Measurements from ENCODE around the gene DGKG. TPM values are rescaled to one million over a fixed set of nuclear protein-coding genes. Genes with fewer than 3 reads are reported as not detected.

Gene DGKG
- total and polyA plus RNA-seq, 7 donors = 0.60 to 30.7 (median 6.1) TPM

GRCh38 chr3:186283651-186284348, 78.2 kb downstream of the DGKG start:
- H3K36me3 ChIP-seq = peaks cover 0 to 10% (median 0%) of the 10 kb centered on the region in 4 donors
- DNase-seq = no peak
- peaks cover 0 to 33% (median 25%) of the 10 kb centered on the region in 4 donors for H3K4me1 ChIP-seq
- H3K4me3 ChIP-seq = no peak overlapping the region
- H3K27me3 ChIP-seq = no peaks in the 10 kb centered on the region
- WGBS, 2 donors = 82 to 88% methylated on average over 6 of the region's 6 CpGs
- intact Hi-C loops (cut with DNase I) = no loop called here
- TF ChIP-seq, protein P1, sequence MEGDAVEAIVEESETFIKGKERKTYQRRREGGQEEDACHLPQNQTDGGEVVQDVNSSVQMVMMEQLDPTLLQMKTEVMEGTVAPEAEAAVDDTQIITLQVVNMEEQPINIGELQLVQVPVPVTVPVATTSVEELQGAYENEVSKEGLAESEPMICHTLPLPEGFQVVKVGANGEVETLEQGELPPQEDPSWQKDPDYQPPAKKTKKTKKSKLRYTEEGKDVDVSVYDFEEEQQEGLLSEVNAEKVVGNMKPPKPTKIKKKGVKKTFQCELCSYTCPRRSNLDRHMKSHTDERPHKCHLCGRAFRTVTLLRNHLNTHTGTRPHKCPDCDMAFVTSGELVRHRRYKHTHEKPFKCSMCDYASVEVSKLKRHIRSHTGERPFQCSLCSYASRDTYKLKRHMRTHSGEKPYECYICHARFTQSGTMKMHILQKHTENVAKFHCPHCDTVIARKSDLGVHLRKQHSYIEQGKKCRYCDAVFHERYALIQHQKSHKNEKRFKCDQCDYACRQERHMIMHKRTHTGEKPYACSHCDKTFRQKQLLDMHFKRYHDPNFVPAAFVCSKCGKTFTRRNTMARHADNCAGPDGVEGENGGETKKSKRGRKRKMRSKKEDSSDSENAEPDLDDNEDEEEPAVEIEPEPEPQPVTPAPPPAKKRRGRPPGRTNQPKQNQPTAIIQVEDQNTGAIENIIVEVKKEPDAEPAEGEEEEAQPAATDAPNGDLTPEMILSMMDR (IDR thresholded peaks at IDR 0.05) = no peak
- TF ChIP-seq POLR2AphosphoS5 (IDR thresholded peaks at IDR 0.05) (no peak), EP300 (IDR thresholded peaks at IDR 0.05) (no peak), POLR2A (IDR thresholded peaks at IDR 0.05) (no peak)
- no peaks in the 10 kb centered on the region for H3K9me3 ChIP-seq
- H3K27ac ChIP-seq = peak overlapping the region in 1 of 4 donors; percentile 14

GRCh38 chr3:186283096-186283495, 78.9 kb downstream of the DGKG start:
- H3K9me3 ChIP-seq = no peaks in the 10 kb centered on the region
- H3K36me3 ChIP-seq = peaks cover 0 to 13% (median 2%) of the 10 kb centered on the region in 4 donors
- H3K27me3 ChIP-seq = no peaks in the 10 kb centered on the region
- peaks cover 0 to 26% (median 18%) of the 10 kb centered on the region in 4 donors for H3K4me1 ChIP-seq
- no peak overlapping the region for H3K4me3 ChIP-seq
- intact Hi-C loops (cut with DNase I) = no loop called here
- TF ChIP-seq POLR2AphosphoS5 (IDR thresholded peaks at IDR 0.05) (no peak), POLR2A (IDR thresholded peaks at IDR 0.05) (no peak)
- TF ChIP-seq, protein P1 (IDR thresholded peaks at IDR 0.05) = no peak
- DNase-seq = no peak
- H3K27ac ChIP-seq = peak overlapping the region in 1 of 4 donors; percentile 75
- WGBS, 2 donors = 77 to 81% methylated on average over 8 of the region's 8 CpGs

DNA sequence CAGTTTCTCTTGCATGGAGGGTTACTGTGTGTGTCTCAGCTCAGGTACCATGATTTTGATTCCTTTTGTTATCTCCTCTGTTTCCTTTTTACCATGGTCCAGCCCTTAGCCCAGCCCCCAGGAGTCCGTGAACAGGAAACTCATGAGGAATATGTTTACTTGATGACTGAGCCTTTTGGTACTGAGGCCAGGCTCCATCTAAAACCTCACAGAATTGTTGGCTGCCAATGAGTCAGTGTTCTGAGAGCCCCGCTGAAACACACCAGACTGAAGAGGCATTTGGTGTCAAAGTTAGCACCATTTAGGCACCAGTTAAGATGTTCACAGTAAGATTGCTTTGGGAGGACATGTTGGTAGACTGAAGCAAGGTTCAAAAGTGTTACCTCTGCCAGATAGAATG, 80.9 kb downstream of the DGKG start:
- no peak for TF ChIP-seq POLR2AphosphoS5 (IDR thresholded peaks at IDR 0.05)
- TF ChIP-seq EP300 (IDR thresholded peaks at IDR 0.05) = no peak
- TF ChIP-seq, protein P1 (IDR thresholded peaks at IDR 0.05) = no peak
- TF ChIP-seq POLR2A (IDR thresholded peaks at IDR 0.05) = no peak
- H3K4me3 ChIP-seq = no peak overlapping the region
- H3K4me1 ChIP-seq = peaks cover 0 to 18% (median 11%) of the 10 kb centered on the region in 4 donors
- H3K27ac ChIP-seq = peak overlapping the region in 3 of 4 donors; percentile 36 to 75 (median 58)
- H3K9me3 ChIP-seq = no peaks in the 10 kb centered on the region
- intact Hi-C loops (cut with DNase I) = no loop called here
- WGBS, 2 donors = 39 to 45% methylated on average over 2 of the region's 2 CpGs
- no peak for DNase-seq
- no peaks in the 10 kb centered on the region for H3K27me3 ChIP-seq
- H3K36me3 ChIP-seq = peaks cover 0 to 27% (median 2%) of the 10 kb centered on the region in 4 donors

DNA sequence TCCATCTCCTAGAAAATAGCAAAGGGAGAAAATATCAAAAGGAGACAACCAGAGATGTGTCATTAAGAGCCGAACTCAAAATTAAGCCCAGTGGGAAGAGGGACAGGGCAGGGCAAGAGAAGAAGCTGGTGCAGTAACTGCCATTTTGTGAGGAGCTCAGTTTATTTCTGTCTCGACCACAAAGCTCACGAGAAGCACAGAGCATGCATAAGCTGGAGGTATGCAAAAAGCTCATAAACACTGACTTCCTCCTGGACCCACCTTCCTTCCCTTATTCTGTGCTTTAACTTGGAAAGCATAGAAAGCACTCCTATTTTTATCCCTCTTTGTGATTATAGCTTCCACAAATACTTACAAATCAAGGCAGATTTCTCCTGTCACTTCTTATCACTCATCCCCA, 81.3 kb downstream of the DGKG start:
- no peak overlapping the region for H3K4me3 ChIP-seq
- intact Hi-C loops (cut with DNase I) = no loop called here
- TF ChIP-seq POLR2A (IDR thresholded peaks at IDR 0.05) (no peak), EP300 (IDR thresholded peaks at IDR 0.05) (no peak), POLR2AphosphoS5 (IDR thresholded peaks at IDR 0.05) (no peak)
- H3K27ac ChIP-seq = peak overlapping the region in 2 of 4 donors; percentile 58 to 75
- no peaks in the 10 kb centered on the region for H3K27me3 ChIP-seq
- DNase-seq = no peak
- peaks cover 0 to 18% (median 11%) of the 10 kb centered on the region in 4 donors for H3K4me1 ChIP-seq
- H3K9me3 ChIP-seq = no peaks in the 10 kb centered on the region
- H3K36me3 ChIP-seq = peaks cover 0 to 29% (median 2%) of the 10 kb centered on the region in 4 donors
- 48 to 49% methylated on average over 3 of the region's 3 CpGs for WGBS, 2 donors

GRCh38 chr3:186277268-186277909, 84.6 kb downstream of the DGKG start:
- intact Hi-C loops (cut with DNase I) = no loop called here
- WGBS, 2 donors = 38 to 60% methylated on average over 10 of the region's 10 CpGs

More at GRCh38 chr3:186277268-186277909, 84.6 kb downstream of the DGKG start:
- Histone ChIP-seq H3K4me3 (no peak overlapping the region), H3K27me3 (no peaks in the 10 kb centered on the region), H3K36me3 (peaks cover 0 to 29% (median 2%) of the 10 kb centered on the region in 4 donors), H3K4me1 (peaks cover 0 to 18% (median 11%) of the 10 kb centered on the region in 4 donors), H3K9me3 (no peaks in the 10 kb centered on the region), H3K27ac (peak overlapping the region in 1 of 4 donors; percentile 47)
- DNase-seq = no peak
- TF ChIP-seq, protein P1 (IDR thresholded peaks at IDR 0.05) = peak in 1 of 4 experiments; percentile 18
- no peak for TF ChIP-seq POLR2A (IDR thresholded peaks at IDR 0.05)
